Measurements from ENCODE around the gene REV3L. TPM values are rescaled to one million over a fixed set of nuclear protein-coding genes. Genes with fewer than 3 reads are reported as not detected.

REV3L gene
- total RNA-seq, 1 experiment from 2014 or later = 5.7 TPM

DNA sequence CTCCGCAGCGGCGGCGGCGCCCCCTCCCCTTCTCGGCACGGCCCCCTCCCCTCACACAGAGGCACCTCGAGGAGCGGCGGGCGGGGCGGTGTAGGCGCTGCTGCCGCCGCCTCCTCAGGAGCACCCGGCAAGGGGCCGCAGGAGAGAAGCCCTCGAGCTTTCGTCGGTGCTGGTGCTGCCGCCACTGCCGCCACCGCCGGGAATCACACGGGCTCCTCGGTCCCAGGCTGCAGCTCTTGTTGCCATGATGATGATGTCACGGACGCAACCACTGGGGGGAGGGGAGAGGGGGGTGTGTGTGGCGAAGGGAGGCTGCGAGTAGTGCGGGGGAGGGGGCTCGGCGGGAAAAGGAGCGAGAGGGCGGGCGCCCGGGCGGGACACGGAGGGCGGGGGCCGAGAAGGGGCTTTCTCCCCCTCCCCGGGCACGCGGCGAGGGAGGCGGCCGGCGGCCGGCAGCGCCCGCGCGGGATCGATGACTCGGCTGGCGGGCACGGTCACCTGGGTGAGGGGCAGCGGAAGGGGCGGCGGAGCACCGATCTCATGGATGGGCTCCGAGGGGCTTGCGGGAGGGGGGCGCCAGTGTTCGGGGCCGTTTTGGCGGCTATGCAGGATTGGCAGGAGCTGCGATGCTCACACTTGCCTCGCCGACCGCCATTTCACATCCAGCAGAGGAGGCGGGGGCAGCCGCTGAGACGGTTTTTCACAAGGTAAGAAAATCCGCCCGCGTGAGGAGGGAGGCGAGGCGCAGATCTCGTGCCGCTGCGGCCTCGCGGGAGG is at the start of gene REV3L (continued):
- TF ChIP-seq KAT7 (CRISPR knock-in tag; IDR thresholded peaks at IDR 0.05; ENCODE audit: borderline replicate concordance) (peak; percentile 60; the same call in 1 of the 2 replicates), ZNF138 (CRISPR knock-in tag; conservative IDR thresholded peaks at IDR 0.05) (no peak), MXD4 (CRISPR knock-in tag; IDR thresholded peaks at IDR 0.05; ENCODE audit: borderline replicate concordance) (no peak), ZBTB21 (CRISPR knock-in tag; IDR thresholded peaks at IDR 0.05; ENCODE audit: borderline replicate concordance) (no peak), ZNF263 (CRISPR knock-in tag; IDR thresholded peaks at IDR 0.05; ENCODE audit: low read depth) (peak; percentile 55; the same call in 1 of the 2 replicates), SMAD3 (CRISPR knock-in tag; IDR thresholded peaks at IDR 0.05; ENCODE audit: borderline replicate concordance) (0 out of 2 replicates have a peak, but pooled peaks have one; percentile 38), SP1 (CRISPR knock-in tag; conservative IDR thresholded peaks at IDR 0.05) (peak; percentile 82), ZNF219 (CRISPR knock-in tag; IDR thresholded peaks at IDR 0.05; ENCODE audit: borderline replicate concordance) (no peak)
- TF ChIP-seq, protein P1, sequence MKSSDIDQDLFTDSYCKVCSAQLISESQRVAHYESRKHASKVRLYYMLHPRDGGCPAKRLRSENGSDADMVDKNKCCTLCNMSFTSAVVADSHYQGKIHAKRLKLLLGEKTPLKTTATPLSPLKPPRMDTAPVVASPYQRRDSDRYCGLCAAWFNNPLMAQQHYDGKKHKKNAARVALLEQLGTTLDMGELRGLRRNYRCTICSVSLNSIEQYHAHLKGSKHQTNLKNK (CRISPR knock-in tag; IDR thresholded peaks at IDR 0.05) = no peak
- TF ChIP-seq, protein P2, sequence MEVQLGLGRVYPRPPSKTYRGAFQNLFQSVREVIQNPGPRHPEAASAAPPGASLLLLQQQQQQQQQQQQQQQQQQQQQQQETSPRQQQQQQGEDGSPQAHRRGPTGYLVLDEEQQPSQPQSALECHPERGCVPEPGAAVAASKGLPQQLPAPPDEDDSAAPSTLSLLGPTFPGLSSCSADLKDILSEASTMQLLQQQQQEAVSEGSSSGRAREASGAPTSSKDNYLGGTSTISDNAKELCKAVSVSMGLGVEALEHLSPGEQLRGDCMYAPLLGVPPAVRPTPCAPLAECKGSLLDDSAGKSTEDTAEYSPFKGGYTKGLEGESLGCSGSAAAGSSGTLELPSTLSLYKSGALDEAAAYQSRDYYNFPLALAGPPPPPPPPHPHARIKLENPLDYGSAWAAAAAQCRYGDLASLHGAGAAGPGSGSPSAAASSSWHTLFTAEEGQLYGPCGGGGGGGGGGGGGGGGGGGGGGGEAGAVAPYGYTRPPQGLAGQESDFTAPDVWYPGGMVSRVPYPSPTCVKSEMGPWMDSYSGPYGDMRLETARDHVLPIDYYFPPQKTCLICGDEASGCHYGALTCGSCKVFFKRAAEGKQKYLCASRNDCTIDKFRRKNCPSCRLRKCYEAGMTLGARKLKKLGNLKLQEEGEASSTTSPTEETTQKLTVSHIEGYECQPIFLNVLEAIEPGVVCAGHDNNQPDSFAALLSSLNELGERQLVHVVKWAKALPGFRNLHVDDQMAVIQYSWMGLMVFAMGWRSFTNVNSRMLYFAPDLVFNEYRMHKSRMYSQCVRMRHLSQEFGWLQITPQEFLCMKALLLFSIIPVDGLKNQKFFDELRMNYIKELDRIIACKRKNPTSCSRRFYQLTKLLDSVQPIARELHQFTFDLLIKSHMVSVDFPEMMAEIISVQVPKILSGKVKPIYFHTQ (CRISPR knock-in tag; IDR thresholded peaks at IDR 0.05) = no peak
- TF ChIP-seq, protein P3, sequence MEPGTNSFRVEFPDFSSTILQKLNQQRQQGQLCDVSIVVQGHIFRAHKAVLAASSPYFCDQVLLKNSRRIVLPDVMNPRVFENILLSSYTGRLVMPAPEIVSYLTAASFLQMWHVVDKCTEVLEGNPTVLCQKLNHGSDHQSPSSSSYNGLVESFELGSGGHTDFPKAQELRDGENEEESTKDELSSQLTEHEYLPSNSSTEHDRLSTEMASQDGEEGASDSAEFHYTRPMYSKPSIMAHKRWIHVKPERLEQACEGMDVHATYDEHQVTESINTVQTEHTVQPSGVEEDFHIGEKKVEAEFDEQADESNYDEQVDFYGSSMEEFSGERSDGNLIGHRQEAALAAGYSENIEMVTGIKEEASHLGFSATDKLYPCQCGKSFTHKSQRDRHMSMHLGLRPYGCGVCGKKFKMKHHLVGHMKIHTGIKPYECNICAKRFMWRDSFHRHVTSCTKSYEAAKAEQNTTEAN (CRISPR knock-in tag; IDR thresholded peaks at IDR 0.05) = no peak
- TF ChIP-seq, protein P4, sequence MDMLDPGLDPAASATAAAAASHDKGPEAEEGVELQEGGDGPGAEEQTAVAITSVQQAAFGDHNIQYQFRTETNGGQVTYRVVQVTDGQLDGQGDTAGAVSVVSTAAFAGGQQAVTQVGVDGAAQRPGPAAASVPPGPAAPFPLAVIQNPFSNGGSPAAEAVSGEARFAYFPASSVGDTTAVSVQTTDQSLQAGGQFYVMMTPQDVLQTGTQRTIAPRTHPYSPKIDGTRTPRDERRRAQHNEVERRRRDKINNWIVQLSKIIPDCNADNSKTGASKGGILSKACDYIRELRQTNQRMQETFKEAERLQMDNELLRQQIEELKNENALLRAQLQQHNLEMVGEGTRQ (CRISPR knock-in tag; IDR thresholded peaks at IDR 0.05) = peak; percentile 80
- TF ChIP-seq, protein P5, sequence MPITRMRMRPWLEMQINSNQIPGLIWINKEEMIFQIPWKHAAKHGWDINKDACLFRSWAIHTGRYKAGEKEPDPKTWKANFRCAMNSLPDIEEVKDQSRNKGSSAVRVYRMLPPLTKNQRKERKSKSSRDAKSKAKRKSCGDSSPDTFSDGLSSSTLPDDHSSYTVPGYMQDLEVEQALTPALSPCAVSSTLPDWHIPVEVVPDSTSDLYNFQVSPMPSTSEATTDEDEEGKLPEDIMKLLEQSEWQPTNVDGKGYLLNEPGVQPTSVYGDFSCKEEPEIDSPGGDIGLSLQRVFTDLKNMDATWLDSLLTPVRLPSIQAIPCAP (CRISPR knock-in tag; IDR thresholded peaks at IDR 0.05) = no peak
- TF ChIP-seq, protein P6, sequence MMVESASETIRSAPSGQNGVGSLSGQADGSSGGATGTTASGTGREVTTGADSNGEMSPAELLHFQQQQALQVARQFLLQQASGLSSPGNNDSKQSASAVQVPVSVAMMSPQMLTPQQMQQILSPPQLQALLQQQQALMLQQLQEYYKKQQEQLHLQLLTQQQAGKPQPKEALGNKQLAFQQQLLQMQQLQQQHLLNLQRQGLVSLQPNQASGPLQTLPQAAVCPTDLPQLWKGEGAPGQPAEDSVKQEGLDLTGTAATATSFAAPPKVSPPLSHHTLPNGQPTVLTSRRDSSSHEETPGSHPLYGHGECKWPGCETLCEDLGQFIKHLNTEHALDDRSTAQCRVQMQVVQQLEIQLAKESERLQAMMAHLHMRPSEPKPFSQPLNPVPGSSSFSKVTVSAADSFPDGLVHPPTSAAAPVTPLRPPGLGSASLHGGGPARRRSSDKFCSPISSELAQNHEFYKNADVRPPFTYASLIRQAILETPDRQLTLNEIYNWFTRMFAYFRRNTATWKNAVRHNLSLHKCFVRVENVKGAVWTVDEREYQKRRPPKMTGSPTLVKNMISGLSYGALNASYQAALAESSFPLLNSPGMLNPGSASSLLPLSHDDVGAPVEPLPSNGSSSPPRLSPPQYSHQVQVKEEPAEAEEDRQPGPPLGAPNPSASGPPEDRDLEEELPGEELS (CRISPR knock-in tag; IDR thresholded peaks at IDR 0.05) = peak; percentile 56
- TF ChIP-seq, protein P7, sequence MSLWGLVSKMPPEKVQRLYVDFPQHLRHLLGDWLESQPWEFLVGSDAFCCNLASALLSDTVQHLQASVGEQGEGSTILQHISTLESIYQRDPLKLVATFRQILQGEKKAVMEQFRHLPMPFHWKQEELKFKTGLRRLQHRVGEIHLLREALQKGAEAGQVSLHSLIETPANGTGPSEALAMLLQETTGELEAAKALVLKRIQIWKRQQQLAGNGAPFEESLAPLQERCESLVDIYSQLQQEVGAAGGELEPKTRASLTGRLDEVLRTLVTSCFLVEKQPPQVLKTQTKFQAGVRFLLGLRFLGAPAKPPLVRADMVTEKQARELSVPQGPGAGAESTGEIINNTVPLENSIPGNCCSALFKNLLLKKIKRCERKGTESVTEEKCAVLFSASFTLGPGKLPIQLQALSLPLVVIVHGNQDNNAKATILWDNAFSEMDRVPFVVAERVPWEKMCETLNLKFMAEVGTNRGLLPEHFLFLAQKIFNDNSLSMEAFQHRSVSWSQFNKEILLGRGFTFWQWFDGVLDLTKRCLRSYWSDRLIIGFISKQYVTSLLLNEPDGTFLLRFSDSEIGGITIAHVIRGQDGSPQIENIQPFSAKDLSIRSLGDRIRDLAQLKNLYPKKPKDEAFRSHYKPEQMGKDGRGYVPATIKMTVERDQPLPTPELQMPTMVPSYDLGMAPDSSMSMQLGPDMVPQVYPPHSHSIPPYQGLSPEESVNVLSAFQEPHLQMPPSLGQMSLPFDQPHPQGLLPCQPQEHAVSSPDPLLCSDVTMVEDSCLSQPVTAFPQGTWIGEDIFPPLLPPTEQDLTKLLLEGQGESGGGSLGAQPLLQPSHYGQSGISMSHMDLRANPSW (CRISPR knock-in tag; conservative IDR thresholded peaks at IDR 0.05; ENCODE audit: low read depth) = no peak
- TF ChIP-seq, protein P8, sequence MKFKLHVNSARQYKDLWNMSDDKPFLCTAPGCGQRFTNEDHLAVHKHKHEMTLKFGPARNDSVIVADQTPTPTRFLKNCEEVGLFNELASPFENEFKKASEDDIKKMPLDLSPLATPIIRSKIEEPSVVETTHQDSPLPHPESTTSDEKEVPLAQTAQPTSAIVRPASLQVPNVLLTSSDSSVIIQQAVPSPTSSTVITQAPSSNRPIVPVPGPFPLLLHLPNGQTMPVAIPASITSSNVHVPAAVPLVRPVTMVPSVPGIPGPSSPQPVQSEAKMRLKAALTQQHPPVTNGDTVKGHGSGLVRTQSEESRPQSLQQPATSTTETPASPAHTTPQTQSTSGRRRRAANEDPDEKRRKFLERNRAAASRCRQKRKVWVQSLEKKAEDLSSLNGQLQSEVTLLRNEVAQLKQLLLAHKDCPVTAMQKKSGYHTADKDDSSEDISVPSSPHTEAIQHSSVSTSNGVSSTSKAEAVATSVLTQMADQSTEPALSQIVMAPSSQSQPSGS (CRISPR knock-in tag; IDR thresholded peaks at IDR 0.05; ENCODE audit: borderline replicate concordance, low read depth) = no peak
- TF ChIP-seq, protein P9, sequence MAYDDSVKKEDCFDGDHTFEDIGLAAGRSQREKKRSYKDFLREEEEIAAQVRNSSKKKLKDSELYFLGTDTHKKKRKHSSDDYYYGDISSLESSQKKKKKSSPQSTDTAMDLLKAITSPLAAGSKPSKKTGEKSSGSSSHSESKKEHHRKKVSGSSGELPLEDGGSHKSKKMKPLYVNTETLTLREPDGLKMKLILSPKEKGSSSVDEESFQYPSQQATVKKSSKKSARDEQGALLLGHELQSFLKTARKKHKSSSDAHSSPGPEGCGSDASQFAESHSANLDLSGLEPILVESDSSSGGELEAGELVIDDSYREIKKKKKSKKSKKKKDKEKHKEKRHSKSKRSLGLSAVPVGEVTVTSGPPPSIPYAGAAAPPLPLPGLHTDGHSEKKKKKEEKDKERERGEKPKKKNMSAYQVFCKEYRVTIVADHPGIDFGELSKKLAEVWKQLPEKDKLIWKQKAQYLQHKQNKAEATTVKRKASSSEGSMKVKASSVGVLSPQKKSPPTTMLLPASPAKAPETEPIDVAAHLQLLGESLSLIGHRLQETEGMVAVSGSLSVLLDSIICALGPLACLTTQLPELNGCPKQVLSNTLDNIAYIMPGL (CRISPR knock-in tag; IDR thresholded peaks at IDR 0.05) = peak; percentile 34; the same call in 1 of the 2 replicates
- TF ChIP-seq, protein P10, sequence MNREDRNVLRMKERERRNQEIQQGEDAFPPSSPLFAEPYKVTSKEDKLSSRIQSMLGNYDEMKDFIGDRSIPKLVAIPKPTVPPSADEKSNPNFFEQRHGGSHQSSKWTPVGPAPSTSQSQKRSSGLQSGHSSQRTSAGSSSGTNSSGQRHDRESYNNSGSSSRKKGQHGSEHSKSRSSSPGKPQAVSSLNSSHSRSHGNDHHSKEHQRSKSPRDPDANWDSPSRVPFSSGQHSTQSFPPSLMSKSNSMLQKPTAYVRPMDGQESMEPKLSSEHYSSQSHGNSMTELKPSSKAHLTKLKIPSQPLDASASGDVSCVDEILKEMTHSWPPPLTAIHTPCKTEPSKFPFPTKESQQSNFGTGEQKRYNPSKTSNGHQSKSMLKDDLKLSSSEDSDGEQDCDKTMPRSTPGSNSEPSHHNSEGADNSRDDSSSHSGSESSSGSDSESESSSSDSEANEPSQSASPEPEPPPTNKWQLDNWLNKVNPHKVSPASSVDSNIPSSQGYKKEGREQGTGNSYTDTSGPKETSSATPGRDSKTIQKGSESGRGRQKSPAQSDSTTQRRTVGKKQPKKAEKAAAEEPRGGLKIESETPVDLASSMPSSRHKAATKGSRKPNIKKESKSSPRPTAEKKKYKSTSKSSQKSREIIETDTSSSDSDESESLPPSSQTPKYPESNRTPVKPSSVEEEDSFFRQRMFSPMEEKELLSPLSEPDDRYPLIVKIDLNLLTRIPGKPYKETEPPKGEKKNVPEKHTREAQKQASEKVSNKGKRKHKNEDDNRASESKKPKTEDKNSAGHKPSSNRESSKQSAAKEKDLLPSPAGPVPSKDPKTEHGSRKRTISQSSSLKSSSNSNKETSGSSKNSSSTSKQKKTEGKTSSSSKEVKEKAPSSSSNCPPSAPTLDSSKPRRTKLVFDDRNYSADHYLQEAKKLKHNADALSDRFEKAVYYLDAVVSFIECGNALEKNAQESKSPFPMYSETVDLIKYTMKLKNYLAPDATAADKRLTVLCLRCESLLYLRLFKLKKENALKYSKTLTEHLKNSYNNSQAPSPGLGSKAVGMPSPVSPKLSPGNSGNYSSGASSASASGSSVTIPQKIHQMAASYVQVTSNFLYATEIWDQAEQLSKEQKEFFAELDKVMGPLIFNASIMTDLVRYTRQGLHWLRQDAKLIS (CRISPR knock-in tag; IDR thresholded peaks at IDR 0.05; ENCODE audit: borderline replicate concordance) = no peak

Data from WTC11 (cell line).